Endothelial cell of umbilical vein (primary cell): ENCODE data around the gene AGRN. TPM values are rescaled to one million over a fixed set of nuclear protein-coding genes. Genes with fewer than 3 reads are reported as not detected.

Source experiments
- BruUV-seq: library from RNA; stranded (reverse); fragments of 400-500 nt; replicated peaks from 2 replicates; lab custom pipeline; 2021; lab: Mats Ljungman, UMichigan
- CTCF ChIA-PET: fragments of 300-600, 350-600 bp; sonication (Branson Sonifier 250); formaldehyde crosslinking; loops from one replicate; lab custom pipeline; 2021; ENCODE audit warnings: antibody characterized with exemption, inconsistent platforms; lab: Charles Lee
- POLR2A ChIA-PET: fragments of 300-600, 350-600 bp; sonication (Branson Sonifier 250); formaldehyde crosslinking; loops from one replicate; lab custom pipeline; 2021; ENCODE audit warnings: antibody characterized with exemption, inconsistent platforms; lab: Charles Lee
- DNase-seq: peaks from one replicate; pipeline ENCODE4 v3.0.0-alpha.2; 2011; ENCODE audit warnings: low read depth, low spot score
- FAIRE-seq: peaks from 2 replicates; lab custom pipeline; 2011; peaks lifted over from hg19 to GRCh38; lab: Jason Lieb, UNC
- H2AFZ ChIP-seq: 2 replicates; pipeline ENCODE4 v1.6.0; 2012; ENCODE audit warnings: low read depth, low read length, control low read depth, inconsistent platforms
- H3K27ac ChIP-seq: 2 replicates; pipeline ENCODE4 v1.5.1; 2011; ENCODE audit warnings: low read depth, mild to moderate bottlenecking, control low read depth, low read length, moderate library complexity; ENCODE audit not compliant: insufficient read depth
- H3K27me3 ChIP-seq, 2 experiments: 2 replicates each; pipeline versions ENCODE4 v1.6.0 to v1.6.1; 2011; ENCODE audit warnings: low read length in 2 of 2, mixed read lengths in 1 of 2; ENCODE audit not compliant: control insufficient read depth in 2 of 2, insufficient read depth in 2 of 2
- H3K36me3 ChIP-seq, 2 experiments: 2 replicates in 1 of 2; 3 replicates in 1 of 2; pipeline ENCODE4 v1.5.1; 2011; ENCODE audit warnings: low read length in 2 of 2, mild to moderate bottlenecking in 1 of 2, moderate library complexity in 1 of 2; ENCODE audit not compliant: control insufficient read depth in 2 of 2, insufficient read depth in 2 of 2; ENCODE audit errors: extremely low read depth in 1 of 2
- H3K4me1 ChIP-seq: 3 replicates; pipeline ENCODE4 v1.5.1; 2011; ENCODE audit warnings: mild to moderate bottlenecking, low read length; ENCODE audit not compliant: control insufficient read depth, insufficient read depth; ENCODE audit errors: extremely low read depth
- H3K4me2 ChIP-seq: 2 replicates; pipeline ENCODE4 v1.6.1; 2011; ENCODE audit warnings: low read length, control low read depth, mixed read lengths; ENCODE audit not compliant: insufficient read depth
- H3K4me3 ChIP-seq, 3 experiments: fragments of 200-600 bp in 1 of 3; sonication (generic), shearing (Covaris generic) in 1 of 3; replicated peaks in 1 of 3; 2 replicates each; pipeline ENCODE4 v1.5.1; 2011 to 2016; ENCODE audit warnings: control low read depth in 3 of 3, low read length in 3 of 3, mild to moderate bottlenecking in 2 of 3, inconsistent platforms in 1 of 3, low read depth in 1 of 3, moderate library complexity in 1 of 3; ENCODE audit not compliant: insufficient read depth in 1 of 3
- H3K79me2 ChIP-seq: 2 replicates; pipeline ENCODE4 v1.6.0; 2012; ENCODE audit warnings: low read length, inconsistent platforms; ENCODE audit not compliant: control insufficient read depth, insufficient read depth
- H3K9ac ChIP-seq: replicated peaks from 2 replicates; pipeline ENCODE3; 2011; ENCODE audit warnings: low read length, control low read depth; ENCODE audit not compliant: insufficient read depth; ENCODE audit errors: extremely low read depth
- H3K9me1 ChIP-seq: replicated peaks from 3 replicates; pipeline ENCODE4 v1.6.0; 2011; ENCODE audit warnings: mild to moderate bottlenecking, low read length; ENCODE audit not compliant: control insufficient read depth, insufficient read depth; ENCODE audit errors: extremely low read depth
- H3K9me3 ChIP-seq: replicated peaks from 2 replicates; pipeline ENCODE4 v1.5.1; 2012; ENCODE audit warnings: low read length, inconsistent platforms; ENCODE audit not compliant: control insufficient read depth, insufficient read depth
- H4K20me1 ChIP-seq: replicated peaks from 2 replicates; pipeline ENCODE3; 2011; ENCODE audit warnings: mild to moderate bottlenecking, low read length; ENCODE audit not compliant: control insufficient read depth, insufficient read depth; ENCODE audit errors: extremely low read depth
- CTCF ChIP-seq, 2 donors: IDR thresholded peaks; 1 replicate in 1 of 2; 2 replicates in 1 of 2; pipeline ENCODE4 v1.5.1; 2011; ENCODE audit warnings: low read length in 2 of 2, mild to moderate bottlenecking in 2 of 2, moderate library complexity in 2 of 2, control low read depth in 1 of 2, inconsistent platforms in 1 of 2, low read depth in 1 of 2; ENCODE audit not compliant: insufficient read depth in 1 of 2; ENCODE audit errors: extremely low read depth in 1 of 2
- EZH2 ChIP-seq: IDR thresholded peaks from 2 replicates; pipeline ENCODE4 v1.6.1; 2012; ENCODE audit warnings: borderline replicate concordance, low read depth, mild to moderate bottlenecking, moderate library complexity, low read length, inconsistent platforms; ENCODE audit not compliant: severe bottlenecking
- FOS ChIP-seq: IDR thresholded peaks from 2 replicates; pipeline ENCODE4 v1.6.1; 2011; ENCODE audit warnings: mild to moderate bottlenecking, low read length, moderate library complexity, borderline replicate concordance; ENCODE audit not compliant: insufficient read depth
- GATA2 ChIP-seq: IDR thresholded peaks from 2 replicates; pipeline ENCODE4 v1.7.0; 2011; ENCODE audit warnings: low read depth, mild to moderate bottlenecking, moderate library complexity, mixed read lengths, low read length; ENCODE audit not compliant: insufficient read length, insufficient read depth
- JUN ChIP-seq: IDR thresholded peaks from 2 replicates; pipeline ENCODE4 v1.6.1; 2011; ENCODE audit warnings: borderline replicate concordance, low read depth; ENCODE audit not compliant: insufficient read length, insufficient read depth
- MYC ChIP-seq: IDR thresholded peaks from one replicate; pipeline ENCODE4 v1.6.1; 2011; ENCODE audit warnings: mild to moderate bottlenecking, low read depth, low read length
- POLR2A ChIP-seq: IDR thresholded peaks from 2 replicates; pipeline ENCODE4 v1.6.1; 2012; ENCODE audit warnings: low read depth, mild to moderate bottlenecking, control low read depth, low read length
- POLR2AphosphoS5 ChIP-seq: IDR thresholded peaks from 2 replicates; pipeline ENCODE4 v1.6.1; 2012; ENCODE audit warnings: low read depth, mild to moderate bottlenecking, control low read depth, low read length, moderate library complexity; ENCODE audit not compliant: insufficient read depth
- dilution Hi-C: fragments of 300-500 bp; cut with MboI; formaldehyde crosslinking; loops from one replicate; pipeline ENCODE4 v1.15.0; 2019; ENCODE audit warnings: low sequenced_read_pairs; ENCODE audit not compliant: extremely low pct_ligation_motif_present
- intact Hi-C: fragments of 100-400 bp; cut with micrococcal nuclease; formaldehyde crosslinking; loops from one replicate; pipeline ENCODE4 v1.10.0; 2022
- polyA plus RNA-seq, 4 experiments: library from polyadenylated mRNA; depleted of rRNA in 3 of 4; stranded (reverse) in 3 of 4; unstranded in 1 of 4; fragments of >200 nt; gene quantifications; 2 replicates each; pipeline versions ENCODE4 v1.2.1 to v1.2.3, GENCODE V29; 2011 to 2012; ENCODE audit warnings: missing spikeins in 1 of 4
- total RNA-seq: library from RNA; stranded (reverse); gene quantifications from 2 replicates; pipeline ENCODE4 v1.2.3, GENCODE V29; 2021
- TF ChIP-seq, protein P1 (sequence below): IDR thresholded peaks from 2 replicates; pipeline ENCODE4 v1.6.1; 2011; ENCODE audit not compliant: insufficient read depth, insufficient read length

Gene AGRN
- total and polyA plus RNA-seq, 2 donors (not counting 3 experiments of a cell fraction or from before 2014, with no cell fraction given), result 66.6 to 67.8 TPM

DNA sequence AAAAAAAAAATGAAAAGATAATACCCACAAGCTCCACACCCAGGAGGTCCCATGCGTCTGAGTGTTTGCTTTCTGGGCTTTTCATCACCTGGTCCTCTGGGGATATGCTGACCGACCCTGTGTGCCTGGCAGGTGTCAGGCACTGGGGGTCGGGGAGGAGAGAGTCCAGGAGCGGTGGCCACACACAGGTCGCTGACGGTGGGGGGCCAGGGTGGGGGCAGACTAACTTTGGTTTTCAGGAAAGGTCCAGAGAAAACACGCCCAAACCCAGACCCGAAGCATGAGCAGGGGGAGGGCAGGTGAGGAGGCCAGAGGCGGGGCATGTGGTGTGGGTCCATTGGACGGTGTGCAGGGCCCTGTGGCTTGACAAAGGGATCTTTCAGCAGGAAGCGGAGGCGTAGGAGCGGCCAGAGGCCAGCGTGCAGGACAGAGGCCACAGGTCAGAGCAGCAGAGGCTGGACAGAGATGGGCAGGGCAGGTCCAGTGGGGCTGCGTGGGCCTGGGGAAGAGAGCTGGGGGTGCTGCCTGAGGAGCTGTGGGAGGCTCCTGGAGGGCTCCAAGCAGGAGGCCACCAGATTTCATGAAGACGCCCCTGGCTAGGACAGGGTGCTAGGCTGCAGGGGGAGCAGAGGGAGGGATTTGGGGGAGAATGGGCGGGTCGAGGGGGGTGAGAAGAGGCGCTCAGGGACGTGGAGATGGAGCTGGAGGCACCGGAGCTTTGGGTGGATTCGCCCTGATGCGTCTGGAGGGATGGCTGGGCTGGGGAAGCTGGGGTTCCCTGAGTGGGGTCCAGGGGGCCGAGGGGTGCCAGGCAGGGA, 38.4 kb downstream of the AGRN start:
- ChIA-PET POLR2A (no interaction called here), CTCF (interaction anchor here (0.7 to 2.2 kb wide), 6 partner anchors 17 to 233 kb away, joined by 3 to 6 read pairs (median 3); no protein-coding TSS in a partner anchor)
- Histone ChIP-seq H3K36me3 (peaks cover 0 to 3% of the 10 kb centered on the region in 2 experiments), H3K4me1 (peaks cover 8% of the 10 kb centered on the region), H3K9me1 (no peaks in the 10 kb centered on the region), H4K20me1 (no peaks in the 10 kb centered on the region), H3K27ac (no peak overlapping the region), H3K9ac (no peak overlapping the region), H2AFZ (no peak overlapping the region), H3K79me2 (no peaks in the 10 kb centered on the region), H3K9me3 (no peaks in the 10 kb centered on the region), H3K4me3 (no peak overlapping the region), H3K4me2 (no peak overlapping the region), H3K27me3 (peaks cover 0 to 10% of the 10 kb centered on the region in 2 experiments)
- BruUV-seq, result no TSS peak
- intact Hi-C loops, result loop anchor here (2.0 kb wide), 1 partner anchor 25 kb away; no protein-coding TSS in a partner anchor
- dilution Hi-C loops, result no loop called here
- DNase-seq (no peak), FAIRE-seq (no peak)
- TF ChIP-seq, protein P1, sequence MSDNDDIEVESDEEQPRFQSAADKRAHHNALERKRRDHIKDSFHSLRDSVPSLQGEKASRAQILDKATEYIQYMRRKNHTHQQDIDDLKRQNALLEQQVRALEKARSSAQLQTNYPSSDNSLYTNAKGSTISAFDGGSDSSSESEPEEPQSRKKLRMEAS, result no peak
- TF ChIP-seq FOS (no peak), POLR2A (no peak), MYC (no peak), JUN (no peak), POLR2AphosphoS5 (no peak), GATA2 (no peak), CTCF (IDR thresholded peaks at IDR 0.05; ENCODE audit: extremely low read depth in 1 of 2, insufficient read depth in 1 of 2, low read depth in 1 of 2, low read length in 2 of 2) (no peak), EZH2 (no peak)
